Mesendoderm (in vitro differentiated cells): ENCODE measurements around the gene FMN1.

Experiments
- DNase-seq: peaks from one replicate; pipeline ENCODE4 v3.0.0; 2013
- H2AK5ac ChIP-seq: 2 replicates; pipeline ENCODE4 v1.6.1; 2013; ENCODE audit warnings: low read length, inconsistent platforms
- H2BK120ac ChIP-seq: 2 replicates; pipeline ENCODE4 v1.6.1; 2013; ENCODE audit warnings: low read depth, mild to moderate bottlenecking, low read length, moderate library complexity, mixed read lengths
- H2BK15ac ChIP-seq: replicated peaks from 2 replicates; pipeline ENCODE4 v1.6.1; 2013; ENCODE audit warnings: low read depth, mild to moderate bottlenecking, moderate library complexity
- H2BK5ac ChIP-seq: 2 replicates; pipeline ENCODE4 v1.6.1; 2013; ENCODE audit warnings: low read length, inconsistent platforms
- H3K18ac ChIP-seq: 2 replicates; pipeline ENCODE4 v1.6.1; 2013; ENCODE audit warnings: mild to moderate bottlenecking, low read length, mixed read lengths
- H3K23ac ChIP-seq: one replicate; pipeline ENCODE4 v1.6.1; 2013; ENCODE audit warnings: low read length
- H3K27ac ChIP-seq: 2 replicates; pipeline ENCODE4 v1.5.1; 2013; ENCODE audit warnings: low read depth, mild to moderate bottlenecking, inconsistent platforms, low read length, moderate library complexity
- H3K27me3 ChIP-seq: 2 replicates; pipeline ENCODE4 v1.6.1; 2013; ENCODE audit warnings: low read length, control low read depth, mild to moderate bottlenecking, inconsistent platforms; ENCODE audit not compliant: insufficient read depth, poor library complexity
- H3K36me3 ChIP-seq: 2 replicates; pipeline ENCODE4 v1.6.1; 2013; ENCODE audit warnings: low read length, inconsistent platforms; ENCODE audit not compliant: control insufficient read depth, insufficient read depth
- H3K4ac ChIP-seq: one replicate; pipeline ENCODE4 v1.6.1; 2013; ENCODE audit warnings: low read depth, mild to moderate bottlenecking, low read length, moderate library complexity
- H3K4me1 ChIP-seq: 2 replicates; pipeline ENCODE4 v1.6.1; 2013; ENCODE audit warnings: low read depth, low read length, inconsistent platforms; ENCODE audit not compliant: control insufficient read depth
- H3K4me2 ChIP-seq: 2 replicates; pipeline ENCODE4 v1.6.1; 2013; ENCODE audit warnings: low read length
- H3K4me3 ChIP-seq: 2 replicates; pipeline ENCODE4 v1.5.1; 2013; ENCODE audit warnings: mild to moderate bottlenecking, low read length
- H3K56ac ChIP-seq: one replicate; pipeline ENCODE4 v1.6.1; 2013; ENCODE audit warnings: low read length
- H3K79me1 ChIP-seq: 2 replicates; pipeline ENCODE4 v1.6.1; 2013; ENCODE audit warnings: low read length, inconsistent platforms
- H3K79me2 ChIP-seq: 2 replicates; pipeline ENCODE4 v1.6.1; 2013; ENCODE audit warnings: mild to moderate bottlenecking, low read length; ENCODE audit not compliant: control insufficient read depth, insufficient read depth
- H3K9ac ChIP-seq: 2 replicates; pipeline ENCODE4 v1.6.1; 2013; ENCODE audit warnings: low read length, inconsistent platforms
- H4K5ac ChIP-seq: one replicate; pipeline ENCODE4 v1.6.1; 2013; ENCODE audit warnings: low read length
- H4K8ac ChIP-seq: one replicate; pipeline ENCODE4 v1.6.1; 2013; ENCODE audit warnings: low read depth, mild to moderate bottlenecking, control low read depth, low read length, moderate library complexity
- WGBS: extraction: QIAGEN DNeasy Blood & Tissue Kit; methylation state at CpG from one replicate; pipeline ENCODE4 v1.1.7; 2013; ENCODE audit warnings: low lambda C conversion rate, missing lambda C conversion rate; ENCODE audit not compliant: insufficient coverage; ENCODE audit errors: extremely low coverage; 5-methylcytosine and 5-hydroxymethylcytosine counted together

The FMN1 gene

DNA sequence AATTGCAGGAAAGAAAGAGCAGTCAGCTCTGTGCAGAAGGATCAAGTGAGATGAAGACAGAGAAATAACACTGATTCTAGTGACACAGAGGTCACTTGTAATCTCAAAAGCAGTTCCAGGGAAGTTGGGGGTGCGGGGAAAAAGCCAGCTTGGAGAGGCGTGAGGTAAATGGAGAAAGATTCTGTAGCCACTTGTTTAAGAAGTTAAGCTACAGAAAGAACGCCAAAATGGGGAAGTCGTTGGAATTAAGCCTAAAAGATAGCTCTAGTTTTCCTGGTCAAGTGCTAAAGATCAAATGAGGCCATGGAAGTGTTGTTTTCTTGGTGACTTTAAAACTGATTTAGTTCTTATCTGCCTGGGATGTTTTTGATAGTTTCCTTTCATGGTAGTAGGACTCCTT lies 324.7 kb downstream of the FMN1 start:
- Histone ChIP-seq H3K27ac (no peak overlapping the region), H3K4me2 (no peak overlapping the region), H4K8ac (no peak overlapping the region)

GRCh38 chr15:32867313-32867626 lies 327.2 kb downstream of the FMN1 start:
- DNase-seq: peak; percentile 67
- no peak overlapping the region for H3K4me2 ChIP-seq
- no peak overlapping the region for H3K23ac ChIP-seq
- no peak overlapping the region for H3K4me3 ChIP-seq
- WGBS: no CpG with 5 or more reads among the region's 9 CpGs
- peaks cover 3% of the 10 kb centered on the region for H3K4me1 ChIP-seq
- H3K4ac ChIP-seq: no peak overlapping the region
- H3K9ac ChIP-seq: no peak overlapping the region
- H3K79me2 ChIP-seq: no peaks in the 10 kb centered on the region
- no peak overlapping the region for H2BK120ac ChIP-seq
- H2BK15ac ChIP-seq: no peak overlapping the region
- no peaks in the 10 kb centered on the region for H3K79me1 ChIP-seq
- H3K27me3 ChIP-seq: no peaks in the 10 kb centered on the region
- H3K56ac ChIP-seq: peak overlapping the region; percentile 5
- no peak overlapping the region for H2AK5ac ChIP-seq
- H3K36me3 ChIP-seq: no peaks in the 10 kb centered on the region
- no peak overlapping the region for H4K5ac ChIP-seq
- H3K18ac ChIP-seq: no peak overlapping the region
- H4K8ac ChIP-seq: no peak overlapping the region
- H2BK5ac ChIP-seq: no peak overlapping the region
- no peak overlapping the region for H3K27ac ChIP-seq

More for the DNA sequence above, 324.7 kb downstream of the FMN1 start:
- Histone ChIP-seq H3K18ac (no peak overlapping the region), H3K4me1 (peaks cover 3% of the 10 kb centered on the region), H4K5ac (no peak overlapping the region), H2BK15ac (no peak overlapping the region), H3K4ac (no peak overlapping the region), H3K4me3 (no peak overlapping the region), H3K23ac (no peak overlapping the region), H3K56ac (no peak overlapping the region), H3K27me3 (no peaks in the 10 kb centered on the region), H3K9ac (no peak overlapping the region), H2AK5ac (no peak overlapping the region), H3K79me2 (no peaks in the 10 kb centered on the region), H2BK120ac (no peak overlapping the region), H3K36me3 (no peaks in the 10 kb centered on the region), H3K79me1 (no peaks in the 10 kb centered on the region), H2BK5ac (no peak overlapping the region)
- WGBS: no CpG with 5 or more reads among the region's 4 CpGs
- no peak for DNase-seq

DNA sequence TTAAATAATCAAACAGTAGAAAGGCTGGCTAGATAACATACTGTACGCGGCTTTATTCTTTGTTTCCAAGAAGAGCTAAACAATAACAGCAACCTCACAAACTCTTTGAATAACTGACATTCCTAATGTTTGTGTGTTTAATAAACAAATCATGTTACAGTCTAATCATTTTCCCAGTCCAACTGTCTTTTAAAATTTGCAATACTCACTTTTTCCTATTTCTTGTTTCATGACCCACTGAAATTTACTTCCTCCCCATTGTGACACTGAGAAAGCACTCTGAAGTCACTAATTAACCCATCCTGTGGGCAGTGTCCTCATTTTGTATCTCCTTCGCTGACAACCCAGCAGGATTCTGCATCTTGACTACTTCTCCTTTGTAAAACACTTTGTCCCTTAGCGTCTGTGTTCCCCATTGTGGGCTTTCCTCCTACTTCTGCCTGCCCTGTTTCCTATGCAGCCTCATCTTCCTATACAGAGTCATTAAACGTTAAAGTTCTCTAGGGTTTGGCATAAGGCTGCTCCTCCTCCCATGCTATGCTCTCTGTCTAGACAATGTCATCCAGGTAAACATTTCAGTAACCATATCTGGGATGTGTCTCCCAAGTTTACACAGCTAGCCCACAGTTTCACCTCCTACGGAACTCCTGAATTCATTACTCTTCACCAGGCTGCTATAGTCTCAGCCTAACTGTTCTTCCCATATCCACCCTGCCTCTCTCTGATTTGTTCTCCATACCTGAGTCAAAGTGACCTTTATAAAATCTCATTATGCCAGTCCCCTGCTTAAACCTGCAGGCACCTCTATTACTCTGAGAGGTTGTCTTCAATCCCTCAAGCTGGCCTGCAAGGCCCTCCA lies 327.8 kb downstream of the FMN1 start:
- no peaks in the 10 kb centered on the region for H3K79me1 ChIP-seq
- no peaks in the 10 kb centered on the region for H3K27me3 ChIP-seq
- no peak for DNase-seq
- H2BK120ac ChIP-seq: no peak overlapping the region
- H3K23ac ChIP-seq: no peak overlapping the region
- H3K4ac ChIP-seq: no peak overlapping the region
- WGBS: no CpG with 5 or more reads among the region's 6 CpGs
- H3K56ac ChIP-seq: peak overlapping the region; percentile 5
- H3K18ac ChIP-seq: no peak overlapping the region
- H2BK15ac ChIP-seq: no peak overlapping the region
- no peaks in the 10 kb centered on the region for H3K79me2 ChIP-seq
- H4K5ac ChIP-seq: no peak overlapping the region
- no peaks in the 10 kb centered on the region for H3K36me3 ChIP-seq
- H3K4me1 ChIP-seq: peaks cover 5% of the 10 kb centered on the region
- no peak overlapping the region for H3K9ac ChIP-seq
- H4K8ac ChIP-seq: no peak overlapping the region
- no peak overlapping the region for H3K4me2 ChIP-seq
- H3K4me3 ChIP-seq: no peak overlapping the region
- H2BK5ac ChIP-seq: no peak overlapping the region
- no peak overlapping the region for H3K27ac ChIP-seq
- no peak overlapping the region for H2AK5ac ChIP-seq

DNA sequence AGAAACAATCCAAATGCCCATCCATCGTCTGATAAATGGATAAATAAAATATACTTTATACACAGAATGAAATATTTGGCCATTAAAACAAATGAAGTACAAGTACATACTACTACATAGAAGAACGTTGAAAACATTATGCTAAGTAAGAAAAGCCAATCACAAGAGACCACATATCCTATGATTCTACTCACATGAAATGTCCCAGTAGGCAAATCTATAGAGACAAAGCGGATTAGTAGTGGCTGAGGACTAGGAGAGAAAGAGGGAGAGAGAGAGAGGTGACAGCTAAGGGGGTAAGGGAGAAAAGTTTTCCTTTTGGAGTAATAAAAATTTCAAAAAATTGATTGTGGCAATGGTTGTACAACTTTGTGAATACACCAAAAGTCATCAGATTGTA lies 329.7 kb downstream of the FMN1 start:
- no peaks in the 10 kb centered on the region for H3K27me3 ChIP-seq

GRCh38 chr15:32864051-32864450 lies 330.5 kb downstream of the FMN1 start:
- Histone ChIP-seq H2BK120ac (no peak overlapping the region), H2BK5ac (no peak overlapping the region), H3K27me3 (no peaks in the 10 kb centered on the region), H3K4me1 (peaks cover 5% of the 10 kb centered on the region), H3K23ac (no peak overlapping the region), H2AK5ac (no peak overlapping the region), H3K27ac (no peak overlapping the region), H2BK15ac (no peak overlapping the region), H3K36me3 (no peaks in the 10 kb centered on the region), H3K4me3 (no peak overlapping the region), H3K4ac (no peak overlapping the region), H4K8ac (no peak overlapping the region), H3K18ac (no peak overlapping the region), H3K9ac (no peak overlapping the region), H4K5ac (no peak overlapping the region), H3K4me2 (no peak overlapping the region), H3K79me1 (no peaks in the 10 kb centered on the region), H3K56ac (no peak overlapping the region), H3K79me2 (no peaks in the 10 kb centered on the region)
- DNase-seq: no peak
- WGBS: no CpG with 5 or more reads among the region's 1 CpG

More for the DNA sequence above, 329.7 kb downstream of the FMN1 start:
- Histone ChIP-seq H3K79me1 (no peaks in the 10 kb centered on the region), H2AK5ac (no peak overlapping the region), H3K56ac (no peak overlapping the region), H3K4me3 (no peak overlapping the region), H3K36me3 (no peaks in the 10 kb centered on the region), H2BK15ac (no peak overlapping the region), H3K9ac (no peak overlapping the region), H3K4ac (no peak overlapping the region), H3K18ac (no peak overlapping the region), H2BK5ac (no peak overlapping the region), H3K4me1 (peaks cover 5% of the 10 kb centered on the region), H3K4me2 (no peak overlapping the region), H4K8ac (no peak overlapping the region), H3K23ac (no peak overlapping the region), H3K27ac (no peak overlapping the region), H4K5ac (no peak overlapping the region), H3K79me2 (no peaks in the 10 kb centered on the region), H2BK120ac (no peak overlapping the region)
- no peak for DNase-seq
- no CpG with 5 or more reads among the region's 3 CpGs for WGBS

DNA sequence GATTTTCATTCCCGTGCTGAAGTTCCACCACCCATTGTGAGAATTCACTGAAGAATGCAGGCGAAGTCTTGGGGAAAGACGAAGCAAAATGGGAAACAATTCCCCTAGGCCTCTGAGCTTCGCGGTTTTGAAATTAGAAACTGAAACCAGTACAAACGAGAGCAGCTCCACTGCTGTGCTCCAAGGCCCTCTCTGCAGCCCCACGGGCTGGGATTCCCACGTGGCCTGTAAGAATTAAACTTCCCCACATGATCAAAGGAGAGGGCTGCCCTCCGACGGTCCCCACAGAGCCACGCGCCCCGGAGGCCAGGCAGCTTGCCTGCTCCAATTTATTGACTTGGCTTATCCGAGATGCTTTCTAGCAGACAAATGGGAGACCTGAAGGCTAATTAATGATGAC lies 332.8 kb downstream of the FMN1 start:
- H2AK5ac ChIP-seq: no peak overlapping the region
- peaks cover 7% of the 10 kb centered on the region for H3K4me1 ChIP-seq
- H3K18ac ChIP-seq: peak overlapping the region; percentile 65
- H3K4me3 ChIP-seq: no peak overlapping the region
- peak overlapping the region; percentile 1 for H2BK15ac ChIP-seq
- no peak overlapping the region for H4K8ac ChIP-seq
- no peak overlapping the region for H3K9ac ChIP-seq
- no peak overlapping the region for H2BK120ac ChIP-seq
- H3K79me1 ChIP-seq: no peaks in the 10 kb centered on the region
- H3K27ac ChIP-seq: peak overlapping the region; percentile 7
- H2BK5ac ChIP-seq: no peak overlapping the region
- H3K36me3 ChIP-seq: no peaks in the 10 kb centered on the region
- H4K5ac ChIP-seq: no peak overlapping the region
- peak overlapping the region; percentile 63 for H3K56ac ChIP-seq
- H3K23ac ChIP-seq: peak overlapping the region; percentile 69
- no peak overlapping the region for H3K4me2 ChIP-seq
- H3K4ac ChIP-seq: peak overlapping the region; percentile 48
- peak; percentile 58 for DNase-seq
- no peaks in the 10 kb centered on the region for H3K27me3 ChIP-seq
- no CpG with 5 or more reads among the region's 14 CpGs for whole genome bisulfite sequencing
- H3K79me2 ChIP-seq: no peaks in the 10 kb centered on the region
